Hematopoietic multipotent progenitor cell treated with erythropoietin and hydrocortisone succinate and interleukin-3 and kit ligand, for 8 days (in vitro differentiated cells): ENCODE data around the gene DNAJC5.
"Not testable (repeated sequence)": the region's sequence is repeated elsewhere in the genome, so short reads cannot be mapped to it uniquely, and the experiment has no call there.

Source experiments
- DNase-seq: peaks from one replicate; pipeline ENCODE4 v3.0.0-alpha.2; 2015

DNAJC5 gene

GRCh38 chr20:63969838-63970713 lies 75.2 kb downstream of the DNAJC5 start, which contains the start of gene ZNF512B:
ZNF512B (minus strand) TSS chr20:63969930; CDS start chr20:63967950, 1,980 bp downstream.
- DNase-seq, result peak; percentile 36

GRCh38 chr20:63970714-63971431 lies 75.9 kb downstream of the DNAJC5 start:
- DNase-seq, result no peak

DNA sequence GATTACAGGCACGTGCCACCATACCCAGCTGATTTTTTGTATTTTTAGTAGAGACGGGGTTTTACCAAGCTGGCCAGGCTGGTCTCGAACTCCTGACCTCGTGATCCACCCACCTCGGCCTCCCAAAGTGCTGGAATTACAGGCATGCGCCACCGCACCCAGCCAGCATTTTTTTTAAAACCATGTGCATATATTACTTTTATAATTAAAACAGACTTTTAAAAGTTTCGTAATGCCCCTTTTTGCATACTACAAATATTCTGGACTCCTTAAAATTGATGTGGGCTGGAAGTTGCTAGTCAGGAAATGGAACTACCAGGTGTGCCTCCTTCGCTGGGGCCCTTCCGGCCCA lies 77.0 kb downstream of the DNAJC5 start:
- not testable (repeated sequence) for DNase-seq

GRCh38 chr20:63972312-63973159 lies 77.6 kb downstream of the DNAJC5 start:
- no peak for DNase-seq

- DNase-seq, result no peak
Measured at GRCh38 chr20:63973160-63973479, 78.2 kb downstream of the DNAJC5 start.

GRCh38 chr20:63973636-63974401 lies 78.9 kb downstream of the DNAJC5 start:
- peak; percentile 74 for DNase-seq

- no peak for DNase-seq
Measured at GRCh38 chr20:63974402-63975200, 79.7 kb downstream of the DNAJC5 start.

DNA sequence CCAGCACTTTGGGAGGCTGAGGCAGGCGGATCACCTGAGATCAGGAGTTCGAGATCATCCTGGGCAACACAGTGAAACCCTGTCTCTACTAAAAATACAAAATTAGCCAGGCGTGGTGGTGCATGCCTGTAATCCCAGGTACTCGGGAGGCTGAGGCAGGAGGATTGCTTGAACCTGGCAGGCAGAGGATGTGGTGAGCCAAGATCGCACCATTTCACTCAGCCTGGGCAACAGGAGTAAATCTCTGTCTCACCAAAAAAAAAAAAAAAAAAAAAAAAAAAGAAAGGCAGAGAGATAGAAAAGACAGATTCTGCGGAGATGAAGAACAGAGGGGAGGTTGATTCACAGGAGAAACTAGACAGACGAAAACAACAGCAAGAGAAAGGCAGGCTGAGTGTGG lies 81.6 kb downstream of the DNAJC5 start:
- DNase-seq, result not testable (repeated sequence)

GRCh38 chr20:63976980-63977738 lies 82.2 kb downstream of the DNAJC5 start:
- no peak for DNase-seq

DNA sequence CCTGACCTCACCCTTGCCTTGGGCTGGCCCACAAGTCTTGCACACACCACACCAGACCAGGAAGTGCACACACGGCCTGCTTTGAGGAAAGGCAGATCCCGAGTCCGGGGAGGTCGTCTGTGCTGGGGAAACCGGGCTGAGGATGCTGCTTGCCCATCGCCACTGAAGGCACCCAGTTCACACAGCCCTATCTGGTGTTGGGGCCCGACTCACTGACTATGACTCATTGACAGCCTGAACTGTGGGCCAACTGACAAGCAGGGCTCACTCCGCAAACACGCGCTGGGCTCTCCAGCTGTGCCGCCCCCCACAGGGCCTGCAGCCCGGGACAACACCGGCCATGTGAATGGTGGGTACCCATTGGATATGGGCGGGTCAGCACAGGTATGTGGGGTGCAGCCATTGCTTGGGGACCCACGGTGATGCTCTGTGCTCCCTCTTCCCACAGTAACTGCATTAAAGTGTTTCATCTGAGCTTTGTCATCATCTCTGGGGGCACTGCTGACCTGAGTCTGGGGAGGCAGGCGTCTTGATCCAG lies 82.9 kb downstream of the DNAJC5 start:
- DNase-seq, result peak; percentile 81

DNA sequence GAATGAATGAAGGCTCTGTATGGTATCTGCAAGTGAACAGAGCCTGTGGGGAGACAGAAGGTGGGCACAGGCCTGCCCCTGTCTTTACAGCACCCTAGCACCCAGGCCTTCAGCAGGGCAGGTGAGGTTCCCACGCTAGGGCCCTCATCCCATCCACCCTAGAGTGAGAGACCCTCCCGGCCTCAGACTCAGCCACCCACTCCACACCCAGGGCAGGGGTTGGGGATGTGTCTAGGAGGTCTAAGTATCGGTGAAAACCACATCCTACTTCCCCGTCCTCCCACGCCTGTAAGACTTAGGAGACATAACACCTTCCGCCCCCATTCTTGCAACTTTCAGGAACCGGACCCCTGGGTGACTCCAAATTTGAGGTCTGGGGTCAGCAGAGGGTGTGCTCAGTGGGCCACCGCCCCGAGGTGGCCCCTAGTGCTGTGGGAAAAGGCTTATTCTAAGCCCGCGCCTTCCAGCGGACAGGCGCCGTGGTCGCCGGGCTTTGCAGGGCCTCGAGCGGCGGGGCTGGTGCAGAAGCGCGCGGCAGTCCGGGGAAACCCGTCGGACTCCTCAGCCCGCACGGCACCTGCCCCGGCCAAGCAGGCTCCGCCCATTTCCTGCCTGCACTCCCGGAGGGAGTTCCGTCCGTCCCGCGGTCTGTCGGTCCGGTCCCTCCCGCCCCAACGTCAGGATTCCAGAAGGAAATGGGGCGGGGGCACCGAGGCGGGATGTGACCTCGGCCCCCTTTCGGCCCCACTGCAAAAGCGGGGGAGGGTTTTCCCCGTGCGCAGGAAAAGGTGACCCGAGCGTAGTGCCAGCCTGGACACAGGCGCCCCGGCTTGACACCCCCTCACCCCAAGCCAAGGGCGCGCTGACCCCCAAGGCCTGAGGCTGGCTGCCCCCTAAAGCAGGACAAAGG lies 83.6 kb downstream of the DNAJC5 start:
- DNase-seq, result peak; percentile 56

DNA sequence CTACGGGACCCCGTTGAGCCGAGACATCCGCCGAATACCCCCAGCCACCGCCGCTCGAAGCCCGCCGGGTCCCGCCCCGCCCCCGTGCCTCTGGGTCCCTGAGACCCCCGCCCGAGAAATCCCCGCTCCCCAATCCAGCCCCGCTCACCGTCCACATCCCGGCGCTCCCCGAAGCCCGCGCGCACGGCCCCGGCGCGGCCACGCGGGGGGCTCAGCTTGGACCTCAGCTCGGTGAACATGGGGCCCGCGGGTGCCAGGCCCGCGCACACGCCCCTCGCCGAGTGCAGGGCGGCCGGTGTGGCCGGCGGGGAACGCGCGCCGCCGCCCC lies 84.3 kb downstream of the DNAJC5 start:
- no peak for DNase-seq

GRCh38 chr20:63979557-63980316 lies 84.8 kb downstream of the DNAJC5 start, which contains the start of gene SAMD10:
SAMD10 (minus strand) TSS chr20:63979642; CDS start chr20:63979467, 175 bp downstream.
- peak; percentile 89 for DNase-seq

DNA sequence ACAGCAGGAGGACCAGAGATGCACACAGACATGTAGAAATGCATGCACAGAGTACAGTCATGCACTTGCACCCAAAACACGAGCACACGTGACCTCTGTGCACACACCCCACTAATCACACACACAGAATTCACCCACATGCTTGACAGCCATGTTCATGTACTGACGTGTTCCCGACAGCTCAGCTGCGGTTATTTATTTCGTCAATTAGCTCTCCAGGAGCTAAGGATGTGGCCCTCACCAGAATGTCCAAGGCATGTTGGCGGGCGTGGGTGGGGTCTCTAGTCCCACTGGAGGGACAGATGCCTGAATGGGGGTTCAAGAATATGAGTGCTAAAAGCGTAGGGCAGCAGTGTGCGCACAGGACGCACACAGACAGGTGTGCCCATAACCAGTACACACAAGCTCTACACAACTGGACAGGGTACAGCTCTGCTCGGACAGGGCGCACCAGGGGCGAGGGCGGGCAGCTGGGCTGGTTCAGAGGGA lies 85.4 kb downstream of the DNAJC5 start:
- DNase-seq, result peak; percentile 64

DNA sequence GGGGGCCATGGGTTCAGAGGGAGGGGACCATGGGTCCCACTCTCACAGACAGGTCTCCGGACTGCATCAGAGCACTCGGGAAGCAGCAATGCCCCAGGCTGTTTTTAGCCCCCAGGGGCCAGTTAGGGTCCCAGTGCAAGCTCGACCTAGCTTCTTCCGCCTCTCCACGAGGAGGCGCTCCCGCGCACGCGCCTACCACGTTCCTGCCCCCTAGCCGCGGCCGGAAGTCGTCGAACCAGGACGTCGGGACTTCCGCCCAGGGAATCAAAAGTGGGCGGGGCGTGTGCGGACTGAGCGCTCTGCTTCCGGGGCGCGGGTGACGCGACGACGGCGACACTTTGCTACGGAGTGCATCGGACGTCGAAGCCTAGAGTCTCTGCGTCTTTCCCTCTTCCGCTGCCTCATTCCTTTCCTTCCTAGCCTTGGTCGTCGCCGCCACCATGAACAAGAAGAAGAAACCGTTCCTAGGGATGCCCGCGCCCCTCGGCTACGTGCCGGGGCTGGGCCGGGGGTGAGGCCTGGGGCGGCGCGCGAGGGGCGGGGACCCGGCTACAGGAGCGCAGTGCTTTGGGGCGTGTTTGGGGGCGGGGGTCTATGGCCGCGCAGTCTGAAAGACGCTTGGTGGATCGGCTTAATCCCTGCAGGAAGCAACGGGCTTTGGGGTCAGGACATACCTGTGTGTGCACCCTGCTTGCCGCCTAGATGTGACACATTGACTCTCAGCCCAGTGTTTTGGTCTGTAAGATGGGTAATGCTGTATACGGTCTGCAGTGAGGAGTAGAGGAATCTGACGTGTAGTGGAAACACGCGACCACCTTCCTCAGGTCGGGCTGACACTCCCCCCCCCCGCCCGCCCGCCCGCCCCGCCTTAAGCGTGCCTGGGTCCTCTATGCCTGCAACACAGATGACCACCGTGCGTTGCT lies 86.1 kb downstream of the DNAJC5 start, which contains the start of gene PRPF6:
Gene PRPF6, plus strand, starts transcription at position 327 of the 923 bp plus-strand sequence. Its CDS starts 114 bp downstream, at position 441.
- peak; percentile 97 for DNase-seq

- no peak for DNase-seq
Measured at GRCh38 chr20:63982937-63983336, 88.0 kb downstream of the DNAJC5 start.
